OCI-LY7 (cell line): ENCODE measurements around the gene CCT2.

Experiments used
- CTCF ChIP-seq: fragments of 200-600 bp; sonication (generic); conservative IDR thresholded peaks from 2 replicates; pipeline ENCODE4 v1.5.1; 2014; ENCODE audit warnings: mild to moderate bottlenecking, antibody characterized with exemption, low read length, moderate library complexity, mixed read lengths
- EZH2phosphoT487 ChIP-seq: fragments of 200-600 bp; sonication (generic); IDR thresholded peaks from 2 replicates; pipeline ENCODE4 v1.6.1; 2018; ENCODE audit warnings: low read depth, borderline replicate concordance, mild to moderate bottlenecking, mixed run types, antibody characterized with exemption, low read length, moderate library complexity, mixed read lengths

GRCh38 chr12:69649529-69649928, 64.3 kb downstream of the CCT2 start:
- TF ChIP-seq CTCF: no peak; the same call in 1 of the 2 replicates
- no peak for TF ChIP-seq EZH2phosphoT487
